MCF 10A (cell line): ENCODE results near the gene SMYD2. TPM values are rescaled to one million over a fixed set of nuclear protein-coding genes. Genes with fewer than 3 reads are reported as not detected.
A peak's percentile ranks its signal among the peaks of the same experiment; 100 is the strongest.

ENCODE experiments used
- BruUV-seq: library from RNA; stranded (reverse); fragments of 400-500 nt; replicated peaks from 2 replicates; lab custom pipeline; 2021; lab: Mats Ljungman, UMichigan
- CTCF ChIA-PET: fragments of 300-600 bp; sonication (Branson Sonifier 250); formaldehyde crosslinking; extraction: SDS; loops from one replicate; lab custom pipeline; 2021; ENCODE audit warnings: antibody characterized with exemption, inconsistent platforms; lab: Yijun Ruan, JAX
- POLR2A ChIA-PET: fragments of 300-600, 350-650 bp; sonication (Branson Sonifier 250); formaldehyde crosslinking; extraction: SDS; loops from one replicate; lab custom pipeline; 2020; ENCODE audit warnings: antibody characterized with exemption, inconsistent platforms; lab: Yijun Ruan, JAX
- DNase-seq: peaks from one replicate; pipeline ENCODE4 v3.0.0-alpha.2; 2018; ENCODE audit not compliant: unreplicated experiment
- H3K27ac Mint-ChIP-seq: one replicate; pipeline ENCODE4 v1.8.0; 2022; ENCODE audit warnings: mild to moderate bottlenecking, low read depth, mixed read lengths; ENCODE audit not compliant: unreplicated experiment
- H3K27me3 Mint-ChIP-seq: one replicate; pipeline ENCODE4 v1.8.0; 2022; ENCODE audit warnings: mixed read lengths; ENCODE audit not compliant: insufficient read depth, unreplicated experiment
- H3K36me3 Mint-ChIP-seq: one replicate; pipeline ENCODE4 v1.8.0; 2022; ENCODE audit warnings: mild to moderate bottlenecking, moderate library complexity, mixed read lengths; ENCODE audit not compliant: insufficient read depth, unreplicated experiment
- H3K4me1 Mint-ChIP-seq: one replicate; pipeline ENCODE4 v1.8.0; 2022; ENCODE audit warnings: mixed read lengths; ENCODE audit not compliant: insufficient read depth, unreplicated experiment
- H3K4me3 Mint-ChIP-seq: one replicate; pipeline ENCODE4 v1.8.0; 2022; ENCODE audit warnings: mild to moderate bottlenecking, moderate library complexity, mixed read lengths; ENCODE audit not compliant: unreplicated experiment
- H3K9me3 Mint-ChIP-seq: one replicate; pipeline ENCODE4 v1.8.0; 2022; ENCODE audit warnings: mixed read lengths; ENCODE audit not compliant: unreplicated experiment
- CTCF ChIP-seq: fragments of 200-600 bp; IDR thresholded peaks from one replicate; pipeline ENCODE4 v1.8.0; 2022; ENCODE audit warnings: antibody characterized with exemption, mild to moderate bottlenecking; ENCODE audit not compliant: unreplicated experiment
- intact Hi-C: fragments of 100-400 bp; cut with micrococcal nuclease; formaldehyde crosslinking; loops from 2 replicates; pipeline ENCODE4 v1.14.1; 2022
- total RNA-seq: library from RNA; stranded (reverse); gene quantifications from 2 replicates; pipeline ENCODE4 v1.2.3, GENCODE V29; 2022

The SMYD2 gene
- total RNA-seq, 1 experiment from 2014 or later, result 75.1 TPM

- TF ChIP-seq CTCF, result no peak
- Mint-ChIP-seq H3K27ac (peak overlapping the region; percentile 46), H3K9me3 (no peaks in the 10 kb centered on the region), H3K4me1 (peaks cover 37% of the 10 kb centered on the region), H3K36me3 (peaks cover 6% of the 10 kb centered on the region), H3K27me3 (no peaks in the 10 kb centered on the region), H3K4me3 (peak overlapping the region; percentile 89)
- CTCF ChIA-PET, result interaction anchor here (0.7 to 7.2 kb wide), 7 partner anchors 13 to 71 kb away, joined by 3 to 175 read pairs (median 4); no protein-coding TSS in a partner anchor
- POLR2A ChIA-PET, result interaction anchor here (0.6 to 2.7 kb wide), 23 partner anchors 9 to 1144 kb away, joined by 3 to 14 read pairs (median 4); partner anchors contain the start of gene PROX1
- DNase-seq, result peak; percentile 70
- no TSS peak for BruUV-seq
- intact Hi-C loops, result loop anchor here (2.0 kb wide), 1 partner anchor 28 kb away; no protein-coding TSS in a partner anchor
Measured at GRCh38 chr1:214280386-214281020, 456 bp upstream of the SMYD2 start.

- H3K27me3 Mint-ChIP-seq, result no peaks in the 10 kb centered on the region
- ChIA-PET POLR2A (interaction anchor here (0.9 to 2.7 kb wide), 9 partner anchors 9 to 300 kb away, joined by 3 to 14 read pairs (median 6); partner anchors contain the start of gene PTPN14), CTCF (interaction anchor here (0.6 to 23.9 kb wide), 16 partner anchors 10 to 1287 kb away, joined by 3 to 332 read pairs (median 3); no protein-coding TSS in a partner anchor)
- H3K9me3 Mint-ChIP-seq, result no peaks in the 10 kb centered on the region
- H3K27ac Mint-ChIP-seq, result peak overlapping the region; percentile 84
- intact Hi-C loops, result loop anchor here (2.0 kb wide), 1 partner anchor 27 kb away; no protein-coding TSS in a partner anchor
- H3K4me1 Mint-ChIP-seq, result peaks cover 37% of the 10 kb centered on the region
- no peak for TF ChIP-seq CTCF
- peaks cover 6% of the 10 kb centered on the region for H3K36me3 Mint-ChIP-seq
- H3K4me3 Mint-ChIP-seq, result peak overlapping the region; percentile 89
- DNase-seq, result peak; percentile 97
- TSS peak; percentile 43 for BruUV-seq
Measured at GRCh38 chr1:214281720-214282629, 1.0 kb downstream of the SMYD2 start.

- peaks cover 37% of the 10 kb centered on the region for H3K4me1 Mint-ChIP-seq
- intact Hi-C loops, result no loop called here
- ChIA-PET POLR2A (interaction anchor here (0.6 to 2.7 kb wide), 11 partner anchors 9 to 299 kb away, joined by 3 to 14 read pairs (median 6); partner anchors contain the start of gene PTPN14), CTCF (interaction anchor here (0.6 to 23.9 kb wide), 13 partner anchors 9 to 1287 kb away, joined by 3 to 332 read pairs (median 3); no protein-coding TSS in a partner anchor)
- H3K36me3 Mint-ChIP-seq, result peaks cover 6% of the 10 kb centered on the region
- H3K27me3 Mint-ChIP-seq, result no peaks in the 10 kb centered on the region
- BruUV-seq, result no TSS peak
- H3K4me3 Mint-ChIP-seq, result peak overlapping the region; percentile 89
- H3K9me3 Mint-ChIP-seq, result no peaks in the 10 kb centered on the region
- no peak for DNase-seq
- TF ChIP-seq CTCF, result no peak
- peak overlapping the region; percentile 84 for H3K27ac Mint-ChIP-seq
Measured at GRCh38 chr1:214282630-214283242, 1.8 kb downstream of the SMYD2 start.
